VCaP (cell line): ENCODE results near the gene RAET1G.
"Not testable (repeated sequence)": the region's sequence is repeated elsewhere in the genome, so short reads cannot be mapped to it uniquely, and the experiment has no call there.

ENCODE experiments used
- H3K27ac ChIP-seq: fragments of 450-650 bp; 2 replicates; pipeline ENCODE4 v1.5.1; 2017
- TF ChIP-seq, protein P1 (sequence below): fragments of 450-650 bp; conservative IDR thresholded peaks from 2 replicates; pipeline ENCODE4 v1.5.1; 2017; ENCODE audit warnings: mild to moderate bottlenecking, moderate library complexity

RAET1G gene

DNA sequence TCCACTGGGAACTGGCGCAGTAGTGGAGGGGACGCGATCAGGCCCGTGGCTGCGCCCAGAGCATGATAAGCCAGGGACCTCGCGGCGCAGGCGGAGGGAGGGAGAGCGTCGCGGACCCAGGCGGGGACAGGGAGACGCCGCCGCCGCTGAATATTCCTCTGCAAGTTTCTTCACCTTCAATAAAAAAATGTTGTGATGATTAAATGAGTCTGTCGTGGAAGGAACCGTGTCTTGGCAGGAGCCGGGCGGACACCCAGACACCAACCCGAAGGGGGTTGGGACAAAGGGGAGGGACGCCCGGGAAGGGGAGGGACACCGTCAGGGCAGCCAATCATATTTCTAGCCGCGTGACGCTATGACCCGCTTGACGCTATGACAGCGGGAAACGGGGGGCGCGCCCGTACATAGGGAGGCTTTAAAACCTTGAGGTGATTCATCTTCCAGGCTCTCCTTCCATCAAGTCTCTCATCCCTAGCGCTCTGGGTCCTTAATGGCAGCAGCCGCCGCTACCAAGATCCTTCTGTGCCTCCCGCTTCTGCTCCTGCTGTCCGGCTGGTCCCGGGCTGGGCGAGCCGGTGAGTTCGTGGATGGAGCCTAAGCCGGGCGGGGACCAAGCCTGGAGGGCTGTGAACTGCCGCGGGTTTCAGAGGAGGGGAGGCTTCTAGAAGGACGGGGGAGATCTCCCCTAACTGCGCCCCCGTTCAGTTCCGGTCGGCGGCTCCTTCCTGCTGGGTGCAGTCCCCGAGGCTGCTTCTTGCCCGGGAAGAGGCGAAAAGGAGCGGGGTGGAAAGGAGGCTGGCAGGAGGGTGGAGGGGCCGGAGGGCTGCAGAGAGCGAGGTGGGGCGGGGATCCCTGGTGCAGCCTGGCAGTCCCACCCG, 18.9 kb upstream of the RAET1G start, which contains the start of gene ULBP2:
Gene ULBP2 (plus strand): TSS at position 432 of the 878 bp plus-strand sequence. CDS start 59 bp downstream, at position 491.
- TF ChIP-seq, protein P1, sequence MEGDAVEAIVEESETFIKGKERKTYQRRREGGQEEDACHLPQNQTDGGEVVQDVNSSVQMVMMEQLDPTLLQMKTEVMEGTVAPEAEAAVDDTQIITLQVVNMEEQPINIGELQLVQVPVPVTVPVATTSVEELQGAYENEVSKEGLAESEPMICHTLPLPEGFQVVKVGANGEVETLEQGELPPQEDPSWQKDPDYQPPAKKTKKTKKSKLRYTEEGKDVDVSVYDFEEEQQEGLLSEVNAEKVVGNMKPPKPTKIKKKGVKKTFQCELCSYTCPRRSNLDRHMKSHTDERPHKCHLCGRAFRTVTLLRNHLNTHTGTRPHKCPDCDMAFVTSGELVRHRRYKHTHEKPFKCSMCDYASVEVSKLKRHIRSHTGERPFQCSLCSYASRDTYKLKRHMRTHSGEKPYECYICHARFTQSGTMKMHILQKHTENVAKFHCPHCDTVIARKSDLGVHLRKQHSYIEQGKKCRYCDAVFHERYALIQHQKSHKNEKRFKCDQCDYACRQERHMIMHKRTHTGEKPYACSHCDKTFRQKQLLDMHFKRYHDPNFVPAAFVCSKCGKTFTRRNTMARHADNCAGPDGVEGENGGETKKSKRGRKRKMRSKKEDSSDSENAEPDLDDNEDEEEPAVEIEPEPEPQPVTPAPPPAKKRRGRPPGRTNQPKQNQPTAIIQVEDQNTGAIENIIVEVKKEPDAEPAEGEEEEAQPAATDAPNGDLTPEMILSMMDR, result no peak
- peak within 1 kb of the TSS; percentile 47 for H3K27ac ChIP-seq

DNA sequence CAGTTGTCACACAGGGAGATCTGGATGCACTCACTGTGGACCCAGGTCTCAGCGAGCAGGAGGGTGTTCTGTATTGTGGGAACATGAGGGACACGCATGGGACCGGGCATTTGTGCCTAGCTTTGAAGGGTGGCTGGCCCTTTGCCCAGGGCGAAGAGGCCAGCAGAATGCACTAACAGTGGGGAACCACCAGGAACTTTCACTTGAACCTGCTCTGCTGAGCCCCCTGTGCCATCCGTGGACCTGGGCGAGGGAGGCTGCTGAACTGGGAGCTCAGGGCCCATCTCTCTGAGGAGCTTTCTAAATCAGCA, 17.7 kb upstream of the RAET1G start:
- TF ChIP-seq, protein P1, result no peak
- no peak overlapping the region for H3K27ac ChIP-seq

DNA sequence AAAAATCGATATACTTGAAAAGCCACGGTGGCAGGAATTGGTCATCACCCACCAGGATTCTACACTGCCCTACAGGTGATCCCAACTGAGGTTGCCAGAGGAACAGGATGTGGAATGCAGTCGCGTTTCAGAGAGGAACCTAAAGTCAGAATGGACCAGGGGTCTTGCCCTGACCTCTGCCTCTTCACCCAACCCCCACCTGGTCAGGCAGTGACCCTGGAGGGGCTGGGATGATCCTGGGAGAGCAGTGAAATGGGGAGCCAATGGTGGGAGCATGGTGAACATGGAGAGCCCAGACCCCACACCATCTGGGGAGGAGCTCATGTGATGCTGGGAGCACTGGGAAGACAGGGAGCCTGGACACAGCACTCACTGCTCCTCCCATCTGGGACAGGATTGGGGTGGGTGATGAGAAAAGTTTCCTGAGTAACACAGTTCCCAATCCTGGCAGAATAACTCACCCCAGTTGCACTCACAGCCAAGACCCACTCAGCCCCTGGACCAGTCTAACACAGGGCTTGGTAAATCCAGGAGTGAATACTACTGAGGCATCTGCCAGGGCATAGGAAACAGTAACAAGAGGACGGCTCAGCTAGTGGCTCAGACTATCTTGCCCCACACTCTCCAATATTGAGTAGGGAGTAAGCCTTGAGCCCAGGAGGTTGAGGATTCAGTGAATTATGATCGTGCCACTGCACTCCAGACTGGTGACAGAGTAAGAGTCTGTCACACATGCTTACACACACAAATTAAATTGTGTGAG, 17.2 kb upstream of the RAET1G start:
- TF ChIP-seq, protein P1, result no peak
- no peak overlapping the region for H3K27ac ChIP-seq

DNA sequence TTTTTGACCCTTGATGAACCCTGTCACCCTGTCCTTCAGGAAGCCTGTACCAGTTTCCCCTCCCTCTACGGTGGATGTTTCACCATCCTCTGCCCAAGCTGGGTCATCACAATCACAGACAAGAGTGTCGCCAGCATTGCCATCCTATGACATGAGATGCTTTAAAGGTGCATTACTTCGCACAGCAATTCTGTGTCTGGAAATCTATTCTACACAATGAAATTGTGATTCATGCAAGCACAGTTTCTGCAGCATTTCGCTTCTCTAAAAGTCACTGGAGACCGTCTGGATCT, 16.4 kb upstream of the RAET1G start:
- H3K27ac ChIP-seq, result no peak overlapping the region
- TF ChIP-seq, protein P1, result no peak

DNA sequence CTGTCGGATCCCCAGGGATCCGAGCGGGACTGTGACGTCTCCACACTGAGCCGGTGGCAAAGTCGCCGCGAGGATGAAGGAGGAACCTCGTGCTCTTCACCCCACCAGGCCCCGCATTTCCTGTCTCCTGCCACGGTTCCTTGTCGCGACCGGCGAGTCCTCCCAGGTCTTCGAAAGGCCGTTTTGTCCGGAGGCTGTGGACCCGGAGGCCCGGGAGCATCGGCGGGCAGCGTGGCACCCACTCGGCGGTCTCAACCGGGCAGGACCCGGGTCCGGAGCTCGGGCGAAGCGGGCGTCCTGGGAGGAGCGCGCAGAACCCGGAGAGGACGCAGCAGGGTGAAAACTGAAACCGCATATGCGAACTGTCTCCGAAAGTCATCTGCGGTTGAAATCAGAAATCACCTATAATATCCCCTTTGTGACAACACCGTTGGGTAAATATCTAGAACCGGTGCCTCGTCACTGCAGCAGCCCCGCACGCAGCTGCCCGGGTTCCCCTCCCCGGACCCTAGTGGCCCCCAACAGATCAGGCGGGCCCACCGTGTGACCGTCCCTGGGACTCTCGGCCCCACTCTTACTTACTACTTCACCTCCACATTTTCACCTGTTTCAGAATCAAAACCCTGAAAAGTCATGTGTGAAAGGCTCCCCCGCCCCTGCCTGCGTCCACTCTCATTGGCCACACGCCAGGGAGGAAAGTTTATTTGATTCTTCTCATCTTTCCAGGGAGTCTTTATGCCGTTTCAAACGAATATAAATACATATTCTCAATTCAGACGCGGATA, 15.8 kb upstream of the RAET1G start:
- H3K27ac ChIP-seq, result no peak overlapping the region; the same call in 1 of the 2 replicates
- TF ChIP-seq, protein P1, result no peak

DNA sequence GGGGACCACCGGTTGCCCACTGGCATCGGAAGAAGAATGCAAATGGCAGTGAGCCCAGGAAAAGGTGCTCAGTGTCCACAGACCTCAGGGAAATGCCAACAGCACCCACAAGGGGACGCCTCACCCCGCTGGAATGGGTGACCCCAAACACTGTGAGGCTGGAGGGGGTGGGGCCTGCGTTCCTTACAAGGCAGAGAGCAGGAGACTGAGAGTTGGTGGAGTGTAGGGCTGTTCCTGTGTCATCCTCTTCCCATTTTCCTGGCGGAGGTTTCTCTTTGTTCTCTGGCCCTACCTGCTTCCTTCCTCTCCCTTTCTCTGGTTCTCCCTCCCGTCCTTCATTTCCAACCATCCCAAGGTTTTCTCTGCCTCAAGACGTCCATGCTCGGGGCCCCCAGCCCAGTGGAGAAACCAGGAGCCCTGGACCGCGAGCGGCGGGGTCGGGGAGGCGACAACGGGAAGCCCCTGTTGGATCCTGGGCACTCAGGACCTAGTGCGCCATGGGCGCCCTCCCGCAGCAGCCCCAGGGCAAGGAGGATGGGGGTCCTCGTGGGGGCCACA, 15.2 kb upstream of the RAET1G start:
- TF ChIP-seq, protein P1, result 0 out of 2 replicates have a peak, but pooled peaks have one; percentile 19
- not testable (repeated sequence) for H3K27ac ChIP-seq
